NT2/D1 (cell line): ENCODE results near the gene MARK3.

Source experiments
- YY1 ChIP-seq: IDR thresholded peaks from 2 replicates; pipeline ENCODE4 v1.6.1; 2011; ENCODE audit not compliant: insufficient read length, insufficient read depth
- ZNF274 ChIP-seq: IDR thresholded peaks from 2 replicates; pipeline ENCODE4 v1.6.1; 2011; ENCODE audit warnings: mild to moderate bottlenecking, low read depth, low read length

GRCh38 chr14:103390605-103391004, 5.4 kb downstream of the MARK3 start:
- no peak for TF ChIP-seq YY1
- TF ChIP-seq ZNF274 = no peak
